HG03575 (cell line): ENCODE data around the gene TLL1.

Experiments used
- ATAC-seq: cut with Tn5 transposase; IDR thresholded peaks from one replicate; pipeline ENCODE4 v1.9.1; 2021; ENCODE audit not compliant: unreplicated experiment, insufficient number of reproducible peaks, low FRiP score; ENCODE audit errors: extremely low read depth

TLL1 gene

DNA sequence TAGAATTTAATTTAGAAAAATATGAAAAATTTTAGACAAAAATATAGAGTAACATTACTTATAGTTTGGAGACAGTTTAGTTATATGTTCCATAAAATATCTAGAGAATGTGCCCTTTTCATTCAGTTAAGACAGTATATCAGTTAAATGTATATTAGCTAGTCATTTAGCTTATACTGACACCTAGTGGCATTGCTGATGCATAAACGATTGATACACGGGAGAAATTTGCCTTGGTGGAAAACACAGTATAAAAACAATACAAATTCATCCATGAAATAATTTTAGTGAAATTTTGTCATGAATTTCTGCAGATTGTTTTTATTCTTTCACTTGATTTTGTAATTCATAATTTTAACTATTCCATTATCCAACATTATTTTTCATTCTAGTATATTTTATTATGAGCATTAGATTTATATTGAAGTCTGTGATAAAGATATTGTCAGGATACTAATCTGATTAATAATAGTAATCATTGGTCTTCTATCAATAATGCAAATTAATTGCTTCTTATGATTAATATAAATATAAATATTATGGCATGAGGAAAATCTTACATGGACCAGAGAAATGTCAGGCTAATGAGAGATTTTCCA lies 219.0 kb downstream of the TLL1 start:
- no peak for ATAC-seq

GRCh38 chr4:166092797-166093290 lies 219.8 kb downstream of the TLL1 start:
- no peak for ATAC-seq

GRCh38 chr4:166104623-166105022 lies 231.6 kb downstream of the TLL1 start:
- no peak for ATAC-seq

DNA sequence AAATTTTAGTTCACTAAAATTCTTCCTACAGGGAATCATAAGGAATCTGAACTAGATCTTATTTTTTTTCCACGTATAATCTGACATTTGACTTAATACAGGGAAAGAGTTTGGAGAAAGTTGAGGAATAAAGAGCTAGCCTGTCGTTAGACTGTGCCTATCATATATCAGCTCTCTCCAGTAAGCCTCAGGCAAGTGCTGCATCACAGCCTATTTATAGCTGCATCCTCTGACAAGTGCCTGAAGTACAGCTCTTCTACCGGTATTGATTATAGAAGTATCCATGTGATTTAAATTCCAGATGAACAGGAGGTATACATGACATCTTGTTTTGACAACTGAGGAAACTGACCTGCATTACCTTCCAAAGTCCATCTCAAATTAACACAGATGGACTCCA lies 248.9 kb downstream of the TLL1 start:
- ATAC-seq = no peak

DNA sequence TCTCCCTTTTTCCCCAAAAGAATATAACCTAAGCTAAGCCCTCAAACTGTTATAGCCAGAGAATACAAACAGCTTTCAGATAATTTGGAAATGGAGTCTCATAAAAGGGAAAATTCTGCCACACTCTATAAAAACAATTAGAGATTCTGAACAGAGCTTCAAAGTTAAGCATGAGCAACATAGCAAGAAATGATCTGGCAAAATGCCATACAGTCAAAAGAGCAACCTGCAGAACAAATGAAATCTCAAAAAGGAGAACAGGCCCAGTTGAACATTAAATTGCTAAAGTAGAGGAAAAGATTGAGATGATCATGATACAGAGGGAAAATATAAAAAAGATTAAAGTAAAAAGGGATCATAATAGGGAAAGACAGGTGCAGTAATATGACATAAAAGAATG lies 250.5 kb downstream of the TLL1 start:
- ATAC-seq = no peak

DNA sequence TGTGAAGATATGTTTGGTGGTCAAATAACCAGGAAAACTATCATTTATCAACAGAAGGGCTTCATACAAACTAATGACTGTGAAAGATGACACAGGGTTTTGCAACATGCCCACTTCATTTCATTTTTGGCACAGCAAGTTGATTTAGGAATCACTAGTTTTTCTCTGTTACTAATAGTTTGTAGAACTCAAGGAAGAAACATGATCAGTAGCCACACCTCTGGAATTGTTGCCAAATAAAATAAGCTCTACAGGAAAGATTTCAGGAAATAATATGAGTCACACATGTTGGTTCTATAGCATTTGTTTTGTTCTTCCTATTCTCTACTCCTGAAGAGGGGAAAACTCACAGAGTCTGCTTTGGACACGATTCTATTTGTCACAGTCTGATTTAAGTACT lies 255.4 kb downstream of the TLL1 start:
- ATAC-seq = no peak

- no peak for ATAC-seq
Measured at GRCh38 chr4:166134285-166134684, 261.2 kb downstream of the TLL1 start.

DNA sequence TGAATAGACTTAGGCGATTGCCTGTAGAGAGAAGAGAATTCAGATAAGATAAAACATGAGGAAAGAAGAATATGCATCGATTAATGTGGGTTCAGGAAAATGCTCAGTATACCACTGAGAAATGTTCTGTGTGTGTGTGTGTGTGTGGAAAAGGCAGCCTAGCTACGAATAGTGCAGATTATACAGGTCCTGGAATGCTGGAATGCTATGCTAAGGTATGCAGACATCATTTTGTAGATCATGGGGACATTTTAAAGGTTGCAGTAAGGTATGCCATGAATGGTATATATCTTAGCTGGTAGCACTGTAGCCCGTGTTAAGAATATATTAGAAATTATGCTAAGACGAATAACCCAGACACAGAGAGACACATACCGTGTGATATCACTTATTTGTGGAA lies 267.9 kb downstream of the TLL1 start:
- ATAC-seq = no peak

GRCh38 chr4:166143227-166143626 lies 270.2 kb downstream of the TLL1 start:
- ATAC-seq = no peak

- no peak for ATAC-seq
Measured at GRCh38 chr4:166144607-166145006, 271.6 kb downstream of the TLL1 start.

DNA sequence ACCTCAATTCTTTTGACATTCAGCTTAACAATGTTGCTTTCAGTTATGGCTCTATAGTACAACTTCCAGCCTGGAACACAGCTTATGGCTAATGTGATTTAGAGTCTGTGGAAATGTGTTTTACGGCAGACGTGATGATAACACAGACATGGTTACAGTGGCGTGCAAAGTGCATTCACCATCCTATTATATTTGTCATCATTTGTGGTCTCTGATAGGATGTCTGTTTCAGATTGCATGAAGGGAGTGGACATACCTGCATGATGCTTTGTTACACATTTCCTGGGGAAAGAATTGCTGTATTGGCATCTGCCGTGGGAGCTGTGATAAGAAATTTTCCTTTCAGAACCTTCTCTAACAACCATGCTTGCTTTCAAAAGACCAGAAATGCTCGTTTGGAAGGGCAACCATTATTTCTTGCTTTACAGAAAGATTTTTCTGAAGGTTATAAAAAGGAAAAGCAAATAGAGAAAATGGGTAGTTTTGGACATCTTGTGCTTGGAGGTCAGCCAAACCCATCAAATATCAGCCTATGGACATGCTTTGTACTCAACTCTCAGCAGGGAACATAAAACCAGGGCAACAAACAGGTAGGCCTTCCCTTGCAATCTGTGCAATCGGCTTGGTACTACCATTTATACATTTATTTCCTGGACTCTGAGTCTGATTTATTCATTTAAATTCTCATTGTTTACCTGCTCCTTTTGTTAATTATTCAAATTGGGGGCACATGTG lies 273.9 kb downstream of the TLL1 start:
- ATAC-seq = no peak
